Left cardiac atrium (tissue), 4 donors: ENCODE measurements around the gene SCAI. TPM values are rescaled to one million over a fixed set of nuclear protein-coding genes. Genes with fewer than 3 reads are reported as not detected.
"Not testable (repeated sequence)": the region's sequence is repeated elsewhere in the genome, so short reads cannot be mapped to it uniquely, and the experiment has no call there.

Experiments used
- ATAC-seq, 2 donors: fragments of 200-7000 bp; cut with Tn5 transposase; one replicate each; pipeline ENCODE4 v1.9.1; 2020; ENCODE audit warnings: mild to moderate bottlenecking in 2 of 2, moderate library complexity in 2 of 2
- DNase-seq: peaks from one replicate; pipeline ENCODE4 v3.0.0-alpha.2; 2020
- intact Hi-C, 2 donors: fragments of 100-400 bp; cut with DNase I; formaldehyde crosslinking; loops; one replicate each; pipeline versions ENCODE4 v1.14.1 to v1.15.1; 2022 to 2023
- total RNA-seq, 2 donors: library from RNA; stranded (reverse); fragmentation: NEBNext Ultra II Directional; extraction: Animal tissue kit (Norgen Biotek cat#: 25700); gene quantifications; one replicate each; pipeline ENCODE4 v1.2.1, GENCODE V29; 2021
- donor health status: DM: no; HTN: yes; CAD: no.
- donor health status: DM: no; HTN: yes; CAD: no; lungs with severe emphysema.
- donor health status: DM: yes; HTN: yes; CAD: no.
- donor health status: Dilated cardiomyopathy.

The SCAI gene
- total RNA-seq, 2 donors from 2014 or later: 5.6 to 5.8 TPM

DNA sequence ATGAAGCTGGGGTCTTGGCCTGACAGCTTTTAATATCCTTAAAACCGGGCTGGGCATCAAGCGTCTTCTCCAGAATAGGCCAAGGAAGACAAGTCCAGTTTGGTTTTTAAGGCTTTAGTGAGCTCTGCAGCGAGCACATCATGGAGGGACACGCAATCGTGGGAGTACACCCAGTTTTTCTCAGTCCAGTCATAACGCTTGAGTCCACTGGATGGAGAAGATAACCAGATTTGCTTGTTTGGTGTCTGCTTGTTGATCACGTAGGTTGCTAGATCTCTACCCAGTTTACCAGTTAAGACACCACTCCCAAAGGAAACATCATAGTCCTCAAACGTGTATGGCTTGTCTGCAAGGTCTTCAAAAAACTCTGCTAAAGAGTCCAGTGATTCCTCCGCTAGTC, 175.1 kb downstream of the SCAI start:
- ATAC-seq (no peak), DNase-seq (no peak)
- intact Hi-C loops: no loop called here

DNA sequence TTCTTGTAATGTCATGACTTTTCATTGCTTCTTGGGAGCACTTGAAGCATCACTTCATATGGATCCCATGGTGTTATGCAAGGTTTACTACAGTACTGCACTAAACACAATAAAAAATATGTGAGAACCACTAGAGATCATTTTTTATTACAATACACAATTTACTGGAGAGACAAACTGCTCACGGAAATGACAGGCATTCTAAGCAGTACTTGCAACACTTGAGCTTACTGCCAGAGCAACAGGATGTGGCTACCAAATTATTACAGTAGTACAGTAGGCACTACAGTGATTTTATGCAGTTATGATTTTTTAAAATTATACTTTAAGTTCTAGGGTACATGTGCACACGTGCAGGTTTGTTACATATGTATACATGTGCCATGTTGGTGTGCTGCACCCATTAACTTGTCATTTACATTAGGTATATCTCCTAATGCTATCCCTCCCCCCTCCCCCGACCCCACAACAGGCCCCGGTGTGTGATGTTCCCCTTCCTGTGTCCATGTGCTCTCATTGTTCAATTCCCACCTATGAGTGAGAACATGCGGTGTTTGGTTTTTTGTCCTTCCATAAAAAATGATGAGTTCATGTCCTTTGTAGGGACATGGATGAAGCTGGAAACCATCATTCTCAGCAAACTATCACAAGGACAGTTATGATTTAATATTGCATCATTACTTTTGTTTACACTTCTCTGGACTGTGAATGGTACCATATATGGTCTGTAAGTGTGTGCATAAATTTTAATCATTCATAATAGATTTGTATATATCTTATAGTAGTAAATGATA, 177.4 kb downstream of the SCAI start:
- peak in 1 of 2 donors; percentile 38 for ATAC-seq
- intact Hi-C loops, DNase-seq: not testable (repeated sequence)

- no peak for ATAC-seq
- no peak for DNase-seq
- intact Hi-C loops: no loop called here
Measured at GRCh38 chr9:124964604-124965003, 178.7 kb downstream of the SCAI start.

DNA sequence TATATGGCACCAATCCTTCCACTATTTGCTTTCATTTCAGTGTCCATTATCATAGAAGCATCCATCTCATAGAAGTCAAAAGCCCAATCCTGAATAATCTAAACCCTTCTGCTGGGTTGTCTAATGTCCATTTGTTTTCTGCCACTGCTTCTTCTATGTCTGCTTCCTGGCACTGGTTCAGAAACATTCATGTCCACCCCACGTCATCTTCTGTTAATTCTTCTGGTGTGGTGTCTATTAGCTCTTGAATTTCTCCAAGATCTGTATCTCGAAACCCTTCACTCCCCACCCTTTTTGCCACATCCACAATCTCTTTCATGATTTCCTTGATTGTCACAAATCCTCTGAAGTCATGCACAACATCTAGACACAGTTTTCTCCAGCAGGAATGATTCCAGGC, 179.3 kb downstream of the SCAI start:
- intact Hi-C loops: no loop called here
- no peak for ATAC-seq
- DNase-seq: no peak

DNA sequence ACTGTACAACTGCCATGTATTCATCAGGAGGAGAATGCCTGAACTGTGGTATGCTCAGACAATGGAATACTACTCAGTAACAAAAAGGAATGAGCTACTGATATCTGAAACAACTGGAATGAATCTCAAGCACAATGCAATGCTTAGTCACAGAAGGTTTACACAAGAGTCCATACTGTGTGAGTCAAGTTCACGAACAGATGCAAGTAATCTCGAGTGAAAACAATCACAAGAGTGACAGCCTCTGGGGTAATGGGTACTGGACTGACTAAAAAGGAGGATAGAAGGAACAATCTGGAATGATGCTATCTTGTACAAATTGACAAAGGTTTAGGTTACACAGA, 182.9 kb downstream of the SCAI start:
- DNase-seq (no peak), ATAC-seq (no peak)

GRCh38 chr9:124959671-124960408, 183.5 kb downstream of the SCAI start:
- intact Hi-C loops, ATAC-seq, DNase-seq: not testable (repeated sequence)

More for the DNA sequence above, 182.9 kb downstream of the SCAI start:
- intact Hi-C loops: no loop called here

DNA sequence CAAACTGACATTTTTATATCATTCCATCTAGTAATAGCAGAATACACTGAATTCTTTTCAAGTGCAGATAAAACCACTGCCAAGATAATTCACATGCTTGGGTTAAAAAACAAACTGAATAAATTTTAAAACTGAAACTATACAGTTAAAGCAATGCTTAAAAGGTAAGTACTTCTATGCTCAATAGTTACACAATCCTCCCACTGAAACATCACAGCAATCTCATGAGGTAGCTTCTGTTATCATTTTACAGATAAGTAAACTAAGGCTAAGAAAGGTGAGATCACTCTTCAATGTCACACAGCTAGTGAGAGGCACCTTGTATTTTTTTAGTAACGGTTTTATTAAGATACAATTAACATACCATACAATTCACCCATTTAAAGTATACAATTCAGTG, 189.1 kb downstream of the SCAI start:
- ATAC-seq: peak in 1 of 2 donors; percentile 60
- DNase-seq: no peak
- intact Hi-C loops: no loop called here

GRCh38 chr9:124950050-124950718, 193.1 kb downstream of the SCAI start:
- intact Hi-C loops: no loop called here
- ATAC-seq (no peak), DNase-seq (no peak)

DNA sequence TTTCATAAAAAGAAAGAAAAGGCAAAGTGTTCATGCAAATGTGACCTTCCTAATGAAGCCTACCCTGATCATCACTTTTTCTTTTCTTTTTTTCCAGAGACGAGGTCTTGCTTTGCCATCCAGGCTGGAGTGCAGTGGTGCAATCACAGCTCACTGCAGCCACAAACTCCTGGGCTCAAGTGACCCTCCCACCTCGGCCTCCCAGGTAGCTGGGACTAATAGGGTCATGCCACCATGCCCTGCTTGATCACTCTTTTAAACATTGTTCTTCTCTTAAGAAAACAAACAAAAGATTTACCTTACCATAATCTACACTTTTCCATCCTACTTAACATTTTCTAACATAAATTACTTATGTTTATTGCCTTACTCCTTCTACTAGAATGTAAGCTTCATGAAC, 193.9 kb downstream of the SCAI start:
- ATAC-seq (no peak), DNase-seq (no peak)
- intact Hi-C loops: no loop called here

DNA sequence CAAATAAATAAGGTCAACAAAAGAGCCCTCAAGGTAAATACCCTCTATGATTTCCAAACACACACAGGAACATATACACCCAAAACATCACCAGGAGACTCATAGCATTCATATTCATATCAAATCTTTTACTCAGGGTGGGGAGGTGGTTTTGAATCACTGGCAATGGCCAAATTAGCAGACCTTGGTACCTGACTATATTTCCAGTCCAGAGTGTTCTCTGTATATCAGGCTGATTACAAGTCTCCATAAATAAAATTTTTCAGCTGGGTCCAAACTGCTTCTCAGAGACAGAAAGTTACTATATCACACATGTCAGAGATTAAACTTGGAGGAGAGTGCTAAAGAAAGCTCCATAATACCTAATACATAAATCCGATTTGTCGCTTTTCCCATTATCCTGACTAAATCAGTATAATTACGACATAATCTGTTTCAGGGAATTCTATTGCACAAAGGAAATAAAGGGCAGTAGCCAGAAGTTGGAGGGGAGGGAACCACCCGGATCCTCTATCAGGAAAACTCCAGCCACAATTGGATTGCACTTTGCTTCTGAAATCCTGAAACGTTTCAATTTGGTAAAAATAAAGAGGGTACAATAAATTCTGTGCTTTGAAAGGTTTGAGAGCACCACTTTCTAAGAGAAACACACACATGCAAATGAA, 195.5 kb downstream of the SCAI start:
- no peak for ATAC-seq
- intact Hi-C loops: no loop called here
- DNase-seq: no peak

- ATAC-seq (no peak), DNase-seq (no peak)
- intact Hi-C loops: no loop called here
Measured at GRCh38 chr9:124946167-124946566, 197.2 kb downstream of the SCAI start.

DNA sequence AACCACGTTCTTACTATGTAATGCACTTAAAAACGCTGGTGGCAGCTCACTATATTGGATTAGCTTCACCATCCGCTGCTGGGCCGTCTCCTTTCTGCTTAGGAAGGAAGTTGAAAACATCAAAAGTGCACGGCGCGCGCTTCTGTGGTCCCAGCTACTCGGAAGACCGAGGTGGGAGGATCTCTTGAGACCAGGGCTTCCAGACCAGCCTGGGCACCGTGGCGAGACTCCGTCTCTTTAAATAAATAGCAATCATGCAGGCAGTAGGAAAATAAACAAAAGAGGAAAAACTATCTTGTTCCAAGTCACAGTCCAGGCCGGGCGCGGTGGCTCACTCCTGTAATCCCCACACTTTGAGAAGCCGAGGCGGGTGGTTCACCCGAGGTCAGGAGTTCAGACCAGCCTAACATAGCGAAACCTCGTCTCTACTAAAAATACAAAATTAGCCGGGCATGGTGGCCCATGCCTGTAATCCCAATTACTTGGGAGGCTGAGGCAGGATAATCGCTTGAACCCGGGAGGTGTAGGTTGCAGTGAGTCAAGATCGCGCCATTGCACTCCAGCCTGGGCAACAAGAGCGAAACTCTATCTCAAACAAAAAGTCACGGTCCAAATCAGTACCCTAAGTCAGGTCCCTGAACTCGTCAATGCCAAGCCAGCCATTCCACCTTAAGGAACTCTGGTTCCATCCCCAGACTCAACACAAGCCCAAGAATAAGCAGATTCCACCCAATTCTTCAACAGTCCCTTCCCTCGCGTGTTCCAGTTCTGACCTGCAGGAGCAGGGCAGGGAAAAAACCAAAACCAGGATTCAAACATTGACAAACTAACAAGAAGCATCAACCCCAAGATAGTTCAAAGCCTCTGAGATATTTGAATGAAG, 201.4 kb downstream of the SCAI start:
- DNase-seq (peak; percentile 64), ATAC-seq (peak; percentile 25 to 47)
- intact Hi-C loops: loop anchor here in 1 of 2 donors (5.0 kb wide), 1 partner anchor 200 kb away; the partner anchor contains the start of gene SCAI

DNA sequence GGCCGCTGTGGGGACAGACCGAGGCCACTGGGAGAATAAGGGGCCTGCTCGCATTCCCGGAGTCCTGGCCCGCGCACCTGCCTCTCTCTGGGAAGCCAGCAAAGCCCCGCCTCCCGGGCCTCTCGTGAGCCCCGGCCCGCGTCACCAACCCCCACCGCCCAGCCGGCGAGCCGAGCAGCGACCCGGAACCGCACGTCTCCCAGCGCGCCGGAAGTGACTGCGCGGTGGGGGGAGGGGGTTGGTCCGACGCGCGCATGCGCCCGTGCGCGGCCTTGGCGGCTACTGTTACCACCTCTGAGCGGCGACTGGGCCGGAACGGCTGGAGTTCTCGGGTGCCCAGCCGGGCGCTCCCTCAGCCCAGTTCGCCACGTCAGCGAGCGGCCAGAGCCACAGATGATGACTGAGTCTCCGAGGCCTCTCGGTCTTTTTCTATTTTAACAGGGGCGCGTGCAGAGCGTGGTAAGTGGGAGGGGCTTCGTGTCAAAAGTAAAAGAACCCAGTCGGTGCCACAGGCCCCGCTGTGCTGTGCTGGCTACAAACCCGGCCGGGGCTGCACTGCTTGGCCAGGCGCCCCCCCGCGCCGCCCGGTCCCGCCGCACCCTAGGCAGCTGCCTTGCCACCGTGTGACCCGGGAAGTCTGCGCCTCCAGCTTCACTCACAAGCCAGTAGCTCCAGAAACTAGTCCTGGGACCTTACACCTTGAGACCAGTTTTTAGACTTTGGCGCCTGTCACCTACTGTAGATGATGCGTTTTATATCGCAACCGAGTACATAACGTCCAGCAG, 202.2 kb downstream of the SCAI start, which contains the start of gene GOLGA1:
TSS of gene GOLGA1 (minus strand) at position 190 of the 785 bp plus-strand sequence. CDS start 2,372 bp downstream, outside the sequence.
- ATAC-seq (peak; percentile 98), DNase-seq (peak; percentile 97)
- intact Hi-C loops: loop anchor here in 1 of 2 donors (5.0 kb wide), 1 partner anchor 201 kb away; the partner anchor contains the start of gene SCAI

- DNase-seq: no peak
- intact Hi-C loops: loop anchor here in 1 of 2 donors (5.0 kb wide), 1 partner anchor 202 kb away; the partner anchor contains the start of gene SCAI
- peak in 1 of 2 donors; percentile 68 for ATAC-seq
Measured at GRCh38 chr9:124940521-124940893, 202.8 kb downstream of the SCAI start.

DNA sequence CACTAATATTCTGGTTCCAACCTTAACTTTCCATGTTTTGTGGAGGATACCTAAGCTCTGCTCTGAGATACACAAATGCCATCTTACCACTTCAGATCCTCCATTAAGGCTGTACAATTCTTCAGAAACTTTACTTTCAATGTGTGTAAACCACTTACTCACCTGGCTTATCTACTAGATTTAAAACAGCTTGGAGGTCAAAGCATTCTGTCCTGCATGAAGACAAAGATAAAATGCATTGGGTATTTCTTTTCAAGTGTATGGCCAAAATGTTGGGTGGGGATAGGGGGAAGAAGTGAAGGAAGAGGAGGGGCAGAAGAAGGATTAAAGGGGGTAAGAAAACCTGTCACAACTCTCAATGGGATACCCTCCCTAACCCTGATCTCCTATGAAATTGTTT, 203.4 kb downstream of the SCAI start:
- intact Hi-C loops: loop anchor here in 1 of 2 donors (5.0 kb wide), 1 partner anchor 202 kb away; the partner anchor contains the start of gene SCAI
- no peak for DNase-seq
- ATAC-seq: no peak

GRCh38 chr9:124934290-124934689, 209.0 kb downstream of the SCAI start:
- DNase-seq (no peak), ATAC-seq (no peak)
- intact Hi-C loops: no loop called here

DNA sequence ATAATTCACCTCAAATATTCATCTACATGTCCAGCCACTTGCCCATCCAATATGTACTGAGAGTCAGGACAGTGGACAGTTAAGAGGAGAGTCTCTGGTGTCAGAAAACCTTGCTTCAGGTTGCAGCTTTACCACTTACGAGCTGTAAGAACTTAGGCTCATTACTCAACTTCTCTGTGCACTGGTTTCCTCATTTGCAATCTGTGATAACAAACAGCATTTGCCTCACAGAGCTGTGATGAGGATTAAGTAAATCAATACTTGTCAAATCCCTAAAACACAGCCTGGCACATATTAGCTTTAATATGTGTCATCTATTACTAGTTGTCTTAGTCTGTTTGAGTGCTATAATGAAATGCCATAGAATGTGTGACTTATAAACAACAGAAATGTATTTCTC, 211.0 kb downstream of the SCAI start:
- intact Hi-C loops: no loop called here

More for the DNA sequence above, 211.0 kb downstream of the SCAI start:
- DNase-seq (no peak), ATAC-seq (no peak)
